ENCODE results near the gene CST9.
"Not testable (repeated sequence)": the region's sequence is repeated elsewhere in the genome, so short reads cannot be mapped to it uniquely, and the experiment has no call there.

CST9 gene

DNA sequence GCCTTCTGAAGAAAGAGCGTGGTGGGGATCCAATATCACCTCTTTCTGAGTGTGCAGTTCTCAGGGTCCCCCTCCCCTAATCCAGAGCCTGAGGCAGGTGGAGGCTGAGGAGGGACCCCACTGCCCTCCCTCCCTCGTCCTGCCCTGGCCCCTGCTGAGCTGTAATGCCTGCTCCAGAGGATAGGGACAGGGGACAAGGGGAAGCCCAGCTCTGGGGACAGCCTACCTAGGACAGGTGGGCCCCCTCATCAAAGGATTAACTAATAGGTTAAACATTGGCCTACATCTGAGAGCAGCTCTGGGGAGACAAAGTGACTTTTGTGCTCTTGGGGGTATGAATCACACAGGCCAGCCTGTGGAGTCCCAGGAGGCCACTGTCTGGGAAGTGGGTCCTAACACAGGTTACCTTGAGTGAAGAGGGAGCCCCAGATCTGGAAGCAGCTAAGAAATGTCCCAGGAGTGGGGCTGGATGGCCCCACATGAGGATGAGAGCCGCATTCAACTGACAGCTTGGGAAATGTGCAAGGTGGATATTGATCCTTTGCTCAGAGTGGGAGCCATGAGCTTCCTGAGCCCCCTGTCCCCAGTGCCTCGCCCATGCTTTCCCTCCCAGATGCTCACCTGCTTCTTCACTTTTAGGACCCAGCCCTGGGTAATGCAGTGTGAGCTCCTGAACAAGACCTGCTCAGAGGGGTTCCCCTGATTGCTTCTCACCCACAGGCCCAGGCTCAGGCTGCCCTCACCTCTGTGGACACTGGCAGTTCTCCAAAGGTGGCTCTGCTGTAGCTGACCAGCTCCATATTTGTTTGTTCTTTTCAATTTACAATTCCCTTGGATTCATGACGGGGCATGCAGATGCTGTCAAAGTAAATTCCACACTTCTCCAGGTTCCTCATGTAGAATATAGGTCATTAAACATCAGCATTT, 19.6 kb downstream of the CST9 start:
- no peak for DNase-seq

GRCh38 chr20:23585449-23585807, 20.3 kb downstream of the CST9 start:
- DNase-seq, result no peak

- DNase-seq, result no peak
These were observed 21.1 kb downstream of the CST9 start for GRCh38 chr20:23584434-23585199.

DNA sequence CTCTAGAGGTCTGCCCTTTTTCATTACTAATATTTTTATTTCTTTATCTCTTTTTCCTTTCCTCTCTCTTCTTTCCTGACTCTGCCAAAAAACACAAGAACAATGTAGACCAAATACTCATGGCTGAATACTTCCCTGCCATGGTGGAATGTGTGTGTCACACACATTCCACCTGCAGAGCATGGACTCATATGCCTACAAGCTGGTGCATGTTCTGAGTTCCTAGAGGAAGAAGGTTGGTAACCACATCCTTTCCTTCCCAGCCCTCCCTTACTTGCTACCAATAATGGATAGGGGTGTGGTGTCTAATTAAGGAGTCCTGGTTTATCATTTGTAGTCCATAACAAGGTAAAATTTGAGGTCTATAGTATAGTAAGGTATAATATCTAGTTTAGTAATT, 22.2 kb downstream of the CST9 start:
- no peak for DNase-seq

DNA sequence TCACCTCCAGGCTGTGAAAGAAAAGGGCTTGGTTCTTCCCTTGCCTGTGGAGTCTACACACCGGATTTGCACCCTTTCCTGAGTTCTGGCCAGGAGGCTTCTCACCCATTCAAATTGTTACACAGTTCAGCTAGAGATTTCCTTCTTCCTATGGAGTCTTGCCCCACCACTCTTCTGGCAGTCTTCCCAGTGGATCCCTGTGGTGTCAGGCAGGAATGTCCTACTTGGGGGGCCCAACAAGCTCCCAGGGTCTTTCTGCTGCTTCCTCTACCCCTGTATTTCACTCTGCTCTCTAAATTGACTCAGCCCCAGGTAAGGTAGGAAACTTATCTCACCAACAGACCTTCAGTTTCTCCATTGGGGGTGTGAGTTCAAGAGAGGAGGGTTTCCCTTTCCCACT, 23.4 kb downstream of the CST9 start:
- no peak for DNase-seq

DNA sequence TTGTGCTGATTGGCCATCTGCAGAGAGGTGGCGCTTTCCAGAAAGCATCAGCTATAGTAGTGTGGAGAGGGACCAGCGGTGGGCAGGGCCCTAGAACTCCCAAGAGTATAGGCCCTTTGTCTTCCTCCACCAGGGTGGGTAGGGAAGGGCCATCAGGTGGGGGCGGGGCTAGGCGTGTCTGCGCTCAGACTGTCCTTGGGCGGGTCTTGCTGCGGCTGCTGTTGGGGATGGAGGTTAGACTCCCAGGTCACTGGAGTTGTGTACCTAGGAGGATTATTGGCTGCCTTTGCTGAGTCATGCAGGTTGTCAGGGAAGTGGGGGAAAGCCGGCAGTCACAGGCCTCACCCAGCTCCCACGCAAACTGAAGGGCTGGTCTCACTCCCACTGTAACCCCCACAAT, 23.9 kb downstream of the CST9 start:
- DNase-seq, result not testable (repeated sequence)

GRCh38 chr20:23574977-23575376, 30.7 kb downstream of the CST9 start:
- DNase-seq, result no peak

- no peak for DNase-seq
These were observed 35.4 kb downstream of the CST9 start for GRCh38 chr20:23570178-23570760.

DNA sequence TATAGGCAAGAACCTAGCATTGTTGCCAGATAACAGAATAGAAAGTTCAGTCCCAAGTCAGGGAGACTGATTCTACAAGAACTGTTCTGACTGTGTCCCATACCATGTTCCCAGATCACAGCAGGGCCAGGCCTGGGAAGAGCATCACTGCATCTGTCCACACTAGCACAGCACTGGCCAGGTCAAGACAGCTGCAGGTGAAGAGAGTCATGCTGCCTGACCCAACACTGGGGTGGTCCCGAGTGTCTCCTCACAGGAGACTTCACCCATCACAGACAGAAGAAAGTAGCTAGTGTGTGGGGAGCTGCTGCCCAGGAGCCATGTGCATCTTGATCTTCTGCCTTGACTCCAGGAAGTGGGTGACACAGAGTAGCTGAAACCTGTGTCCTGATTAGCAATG, 36.1 kb downstream of the CST9 start:
- DNase-seq, result no peak

GRCh38 chr20:23568971-23569330, 36.8 kb downstream of the CST9 start:
- no peak for DNase-seq

DNA sequence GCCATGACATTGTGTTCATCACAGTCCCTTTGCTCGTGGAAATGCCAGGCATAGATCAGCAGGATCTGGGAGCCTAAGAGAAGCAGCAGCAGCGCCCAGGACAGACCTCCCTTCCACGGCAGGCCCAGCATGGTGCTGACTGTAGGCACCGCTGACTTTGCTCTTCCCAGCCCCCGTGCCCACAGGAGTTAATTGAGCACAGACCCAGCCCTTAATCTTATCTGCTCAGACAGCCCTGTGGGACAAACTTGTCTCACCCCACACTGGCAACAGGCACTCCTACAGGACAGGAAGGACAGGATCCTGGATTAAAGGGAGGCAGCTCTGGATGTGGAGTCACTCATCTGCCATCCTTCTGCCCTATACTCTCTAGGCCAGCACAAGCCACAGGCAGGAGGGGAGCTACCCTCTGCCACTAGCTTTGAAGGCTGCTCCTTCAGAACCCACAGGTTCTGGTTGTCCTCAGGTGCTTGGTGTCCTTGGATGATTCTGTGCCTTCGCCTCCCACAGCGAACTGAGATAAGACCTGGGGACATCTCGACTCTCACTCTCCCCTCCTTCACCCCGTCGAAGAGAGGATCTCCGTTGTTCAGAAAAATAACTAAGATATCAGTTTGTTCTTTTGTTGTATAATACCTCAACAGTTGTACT, 37.3 kb downstream of the CST9 start, which contains the start of gene CST9L:
CST9L (minus strand) TSS at position 165 of the 651 bp plus-strand sequence; CDS start at position 131, 34 bp downstream.
- DNase-seq, result no peak

GRCh38 chr20:23566199-23566932, 39.4 kb downstream of the CST9 start:
- DNase-seq, result no peak

DNA sequence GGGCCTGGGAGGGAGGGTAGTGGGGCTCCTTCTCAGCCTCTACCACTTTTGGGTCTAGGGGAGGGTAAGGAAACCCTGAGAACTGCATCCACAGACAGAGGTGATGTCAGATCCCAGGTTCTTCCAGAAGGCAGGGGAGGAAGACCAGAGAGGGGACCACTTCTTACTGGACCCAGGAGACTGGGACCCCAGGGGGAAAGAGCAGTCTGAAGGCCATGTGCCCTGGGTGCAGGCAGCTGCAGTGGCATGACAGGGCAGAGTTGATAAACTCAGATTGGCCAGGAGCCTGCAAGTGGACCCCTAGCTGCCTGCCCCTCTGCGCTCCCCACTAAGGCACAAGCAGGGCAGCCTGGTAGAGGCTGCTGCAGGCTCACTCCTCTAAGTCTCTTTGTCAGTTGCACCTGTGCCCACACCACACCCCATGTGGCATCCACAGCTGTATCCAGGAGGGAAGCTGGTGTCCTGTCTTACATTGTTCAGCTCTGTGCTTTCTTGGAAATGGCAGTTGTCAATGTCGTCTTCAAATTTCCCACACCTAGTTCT, 40.1 kb downstream of the CST9 start:
- no peak for DNase-seq

- no peak for DNase-seq
These were observed 40.8 kb downstream of the CST9 start for GRCh38 chr20:23564927-23565326.

GRCh38 chr20:23562721-23563342, 42.9 kb downstream of the CST9 start:
- no peak for DNase-seq

GRCh38 chr20:23554401-23554800, 51.3 kb downstream of the CST9 start:
- DNase-seq, result no peak
